ENCODE results near the gene LRRC7.

DNA sequence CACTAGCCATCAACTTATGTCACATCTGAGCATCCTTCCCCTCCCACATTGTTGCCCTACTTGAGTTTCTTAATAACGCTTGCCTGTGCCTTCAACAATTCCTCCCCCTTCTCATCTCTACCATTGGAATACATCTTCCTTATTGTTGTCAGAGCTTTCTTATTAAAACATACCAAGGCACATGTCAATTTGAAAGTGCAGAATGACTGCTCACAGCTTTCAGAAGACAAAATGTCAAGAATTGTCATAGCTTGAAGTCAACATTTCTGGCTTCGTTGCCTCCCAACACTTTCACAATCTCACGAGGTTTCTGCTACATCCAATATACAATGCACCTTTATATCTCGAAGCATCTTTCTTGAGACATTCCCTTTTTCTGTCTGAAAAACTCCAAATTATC is 279.9 kb downstream of the LRRC7 start:
- TF ChIP-seq MAFK (IDR thresholded peaks at IDR 0.05; ENCODE audit: low read depth, low read length) = no peak
- TF ChIP-seq, protein P1, sequence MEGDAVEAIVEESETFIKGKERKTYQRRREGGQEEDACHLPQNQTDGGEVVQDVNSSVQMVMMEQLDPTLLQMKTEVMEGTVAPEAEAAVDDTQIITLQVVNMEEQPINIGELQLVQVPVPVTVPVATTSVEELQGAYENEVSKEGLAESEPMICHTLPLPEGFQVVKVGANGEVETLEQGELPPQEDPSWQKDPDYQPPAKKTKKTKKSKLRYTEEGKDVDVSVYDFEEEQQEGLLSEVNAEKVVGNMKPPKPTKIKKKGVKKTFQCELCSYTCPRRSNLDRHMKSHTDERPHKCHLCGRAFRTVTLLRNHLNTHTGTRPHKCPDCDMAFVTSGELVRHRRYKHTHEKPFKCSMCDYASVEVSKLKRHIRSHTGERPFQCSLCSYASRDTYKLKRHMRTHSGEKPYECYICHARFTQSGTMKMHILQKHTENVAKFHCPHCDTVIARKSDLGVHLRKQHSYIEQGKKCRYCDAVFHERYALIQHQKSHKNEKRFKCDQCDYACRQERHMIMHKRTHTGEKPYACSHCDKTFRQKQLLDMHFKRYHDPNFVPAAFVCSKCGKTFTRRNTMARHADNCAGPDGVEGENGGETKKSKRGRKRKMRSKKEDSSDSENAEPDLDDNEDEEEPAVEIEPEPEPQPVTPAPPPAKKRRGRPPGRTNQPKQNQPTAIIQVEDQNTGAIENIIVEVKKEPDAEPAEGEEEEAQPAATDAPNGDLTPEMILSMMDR (IDR thresholded peaks at IDR 0.05; ENCODE audit: control extremely low read depth in 1 of 3, insufficient read depth in 1 of 3, low read depth in 1 of 3, low read length in 3 of 3) = no peak
- no peak for TF ChIP-seq SIN3A (conservative IDR thresholded peaks at IDR 0.05 in 1 of 2, IDR thresholded peaks at IDR 0.05 in 1 of 2; ENCODE audit: low read depth in 1 of 2, low read length in 2 of 2)
